AG04450 (cell line): ENCODE results near the gene HNRNPK. TPM values are rescaled to one million over a fixed set of nuclear protein-coding genes. Genes with fewer than 3 reads are reported as not detected.

Source experiments
- CTCF ChIA-PET: fragments of 300-600, 350-600 bp; formaldehyde crosslinking; extraction: SDS; loops from one replicate; lab custom pipeline; 2022; ENCODE audit warnings: antibody characterized with exemption, inconsistent platforms; lab: Charles Lee
- POLR2A ChIA-PET: fragments of 350-600 bp; formaldehyde crosslinking; extraction: SDS; loops from one replicate; lab custom pipeline; 2021; ENCODE audit warnings: antibody characterized with exemption, inconsistent platforms; lab: Yijun Ruan, JAX
- DNase-seq: peaks from one replicate; pipeline ENCODE4 v3.0.0-alpha.2; 2011; ENCODE audit warnings: low read depth, low spot score
- H3K27ac ChIP-seq: one replicate; pipeline ENCODE4 v1.5.1; 2012; ENCODE audit warnings: low read depth, low read length, control low read depth
- H3K27me3 ChIP-seq: one replicate; pipeline ENCODE4 v1.6.0; 2012; ENCODE audit warnings: low read length; ENCODE audit not compliant: control insufficient read depth, insufficient read depth
- H3K4me3 ChIP-seq: 2 replicates; pipeline ENCODE4 v1.5.1; 2011; ENCODE audit warnings: mild to moderate bottlenecking, low read depth, low read length, control low read depth
- H3K9me3 ChIP-seq: 2 replicates; pipeline ENCODE4 v1.5.1; 2012; ENCODE audit warnings: low read length; ENCODE audit not compliant: control insufficient read depth, insufficient read depth
- CTCF ChIP-seq: IDR thresholded peaks from 2 replicates; pipeline ENCODE4 v1.5.1; 2011; ENCODE audit warnings: low read depth, low read length, control low read depth, inconsistent platforms
- polyA plus RNA-seq: library from polyadenylated mRNA; depleted of rRNA; stranded (reverse); fragments of >200 nt; gene quantifications from 2 replicates; pipeline ENCODE4 v1.2.3, GENCODE V29; 2011

HNRNPK gene
- polyA plus RNA-seq, 1 experiment = 673 TPM

GRCh38 chr9:83978992-83979811 lies 813 bp downstream of the HNRNPK start:
- no peak for TF ChIP-seq CTCF
- Histone ChIP-seq H3K9me3 (peaks cover 4% of the 10 kb centered on the region; the same call in 1 of the 2 replicates), H3K4me3 (peak overlapping the region; percentile 98), H3K27ac (peak overlapping the region; percentile 98), H3K27me3 (no peaks in the 10 kb centered on the region)
- DNase-seq = peak; percentile 59
- CTCF ChIA-PET = interaction anchor here (0.6 to 1.4 kb wide), 4 partner anchors 42 to 395 kb away, joined by 3 to 16 read pairs (median 3); no protein-coding TSS in a partner anchor
- POLR2A ChIA-PET = interaction anchor here (0.7 to 1.8 kb wide), 7 partner anchors 12 to 315 kb away, joined by 3 to 13 read pairs (median 5); partner anchors contain the start of gene KIF27

- ChIA-PET CTCF (interaction anchor here (0.9 kb wide), 2 partner anchors 284 to 338 kb away, joined by 4 to 7 read pairs; no protein-coding TSS in a partner anchor), POLR2A (no interaction called here)
These were observed 2.8 kb downstream of the HNRNPK start for GRCh38 chr9:83977196-83977595.

GRCh38 chr9:83976372-83976771 lies 3.6 kb downstream of the HNRNPK start:
- no peak overlapping the region for H3K4me3 ChIP-seq
- CTCF ChIA-PET = interaction anchor here (0.9 to 1.6 kb wide), 3 partner anchors 285 to 339 kb away, joined by 4 to 9 read pairs (median 7); no protein-coding TSS in a partner anchor

More at GRCh38 chr9:83977196-83977595, 2.8 kb downstream of the HNRNPK start:
- H3K27me3 ChIP-seq = no peaks in the 10 kb centered on the region
- H3K4me3 ChIP-seq = peak overlapping the region; percentile 98
- no peak overlapping the region for H3K27ac ChIP-seq
- DNase-seq = no peak
- peaks cover 4% of the 10 kb centered on the region; the same call in 1 of the 2 replicates for H3K9me3 ChIP-seq
- TF ChIP-seq CTCF = no peak

GRCh38 chr9:83975300-83975699 lies 4.7 kb downstream of the HNRNPK start:
- no peak overlapping the region for H3K27ac ChIP-seq
- H3K9me3 ChIP-seq = peaks cover 4% of the 10 kb centered on the region; the same call in 1 of the 2 replicates
- no peaks in the 10 kb centered on the region for H3K27me3 ChIP-seq
- H3K4me3 ChIP-seq = no peak overlapping the region
- ChIA-PET CTCF (interaction anchor here (1.6 kb wide), 1 partner anchor 286 kb away, joined by 9 read pairs; no protein-coding TSS in a partner anchor), POLR2A (no interaction called here)
- no peak for TF ChIP-seq CTCF
- DNase-seq = no peak

More at GRCh38 chr9:83976372-83976771, 3.6 kb downstream of the HNRNPK start:
- Histone ChIP-seq H3K9me3 (peaks cover 4% of the 10 kb centered on the region; the same call in 1 of the 2 replicates), H3K27me3 (no peaks in the 10 kb centered on the region), H3K27ac (no peak overlapping the region)
- no peak for DNase-seq
- no peak for TF ChIP-seq CTCF
- POLR2A ChIA-PET = no interaction called here
